ENCODE measurements around the gene GADD45G. TPM values are rescaled to one million over a fixed set of nuclear protein-coding genes. Genes with fewer than 3 reads are reported as not detected.

Gene GADD45G
- total and polyA plus RNA-seq, 2 experiments from 2014 or later, result 32.7 to 44.6 TPM

GRCh38 chr9:89594811-89595550 is 9.8 kb upstream of the GADD45G start:
- H3K9me3 ChIP-seq (ENCODE audit: low read depth), result no peaks in the 10 kb centered on the region
- no peak overlapping the region for H3K27ac ChIP-seq
- no peak for TF ChIP-seq CTCF (IDR thresholded peaks at IDR 0.05; ENCODE audit: low read depth, low read length)
- H3K4me1 ChIP-seq (ENCODE audit: low read depth), result no peaks in the 10 kb centered on the region
- H3K36me3 ChIP-seq, result no peaks in the 10 kb centered on the region
- H3K4me3 ChIP-seq, result no peak overlapping the region
- DNase-seq (ENCODE audit: low read depth in 1 of 2, low spot score in 1 of 2), result no peak
- no peaks in the 10 kb centered on the region for H3K27me3 ChIP-seq

DNA sequence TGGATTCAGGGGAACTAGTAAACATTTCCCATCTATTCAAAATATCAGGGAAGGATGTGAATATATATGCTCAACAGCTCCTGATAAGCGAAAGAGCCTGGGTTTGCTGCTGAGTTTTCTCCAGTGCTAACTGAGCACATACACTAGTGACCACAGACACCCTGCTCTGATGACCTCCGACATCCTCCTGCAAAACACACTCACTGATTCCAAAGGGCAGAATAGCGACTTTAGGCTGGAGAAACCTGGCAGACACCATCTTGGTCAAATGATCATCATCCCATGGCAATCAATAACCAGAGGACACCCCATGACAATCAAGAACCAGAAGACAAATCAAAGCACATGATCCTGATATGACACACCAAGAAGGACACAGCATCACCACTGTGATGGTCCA is 9.2 kb upstream of the GADD45G start:
- H3K4me3 ChIP-seq, result no peak overlapping the region
- TF ChIP-seq CTCF (IDR thresholded peaks at IDR 0.05; ENCODE audit: low read depth, low read length), result no peak
- peaks cover 2% of the 10 kb centered on the region for H3K27me3 ChIP-seq
- no peak for DNase-seq (ENCODE audit: low read depth in 1 of 2, low spot score in 1 of 2)
- H3K4me1 ChIP-seq (ENCODE audit: low read depth), result no peaks in the 10 kb centered on the region
- no peak overlapping the region for H3K27ac ChIP-seq
- H3K9me3 ChIP-seq (ENCODE audit: low read depth), result no peaks in the 10 kb centered on the region
- no peaks in the 10 kb centered on the region for H3K36me3 ChIP-seq

- Histone ChIP-seq H3K9me3 (ENCODE audit: low read depth) (no peaks in the 10 kb centered on the region), H3K27me3 (peaks cover 10% of the 10 kb centered on the region), H3K27ac (no peak overlapping the region), H3K36me3 (no peaks in the 10 kb centered on the region), H3K4me3 (no peak overlapping the region), H3K4me1 (ENCODE audit: low read depth) (no peaks in the 10 kb centered on the region)
- TF ChIP-seq CTCF (IDR thresholded peaks at IDR 0.05; ENCODE audit: low read depth, low read length), result no peak
- no peak for DNase-seq (ENCODE audit: low read depth in 1 of 2, low spot score in 1 of 2)
These were observed 7.8 kb upstream of the GADD45G start for GRCh38 chr9:89596937-89597555.

DNA sequence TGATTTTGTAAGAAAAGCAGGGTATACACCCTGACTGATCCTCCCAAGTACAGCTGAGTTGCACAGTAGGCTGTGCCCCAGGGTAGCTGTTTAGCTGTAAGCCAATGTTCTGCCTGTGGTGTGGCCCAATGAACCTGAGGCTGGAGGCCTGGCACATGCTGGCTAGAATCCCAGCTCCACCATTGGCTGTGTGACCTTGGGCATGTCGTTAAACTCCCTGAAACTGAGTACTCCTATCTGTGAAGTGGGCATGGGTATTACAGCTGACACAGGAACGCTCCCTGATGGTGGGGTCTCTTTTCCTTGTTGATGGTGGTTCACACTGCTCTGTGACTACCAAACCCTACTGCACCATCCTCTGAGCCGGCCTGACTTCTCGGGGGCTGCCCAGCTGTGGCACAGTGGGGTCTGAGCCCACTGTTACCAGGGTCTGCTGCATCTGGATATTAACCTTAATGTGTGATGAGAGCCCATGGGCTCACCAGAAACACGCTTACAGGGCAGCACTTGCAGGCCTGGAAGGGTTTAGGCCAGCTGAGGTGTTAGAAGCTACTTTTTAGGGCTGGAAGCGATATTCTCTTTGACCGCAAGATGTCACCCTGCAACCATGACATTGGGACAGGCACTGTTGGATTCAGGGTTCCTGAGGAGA is 7.0 kb upstream of the GADD45G start:
- Histone ChIP-seq H3K4me1 (ENCODE audit: low read depth) (no peaks in the 10 kb centered on the region), H3K27ac (no peak overlapping the region), H3K9me3 (ENCODE audit: low read depth) (no peaks in the 10 kb centered on the region), H3K36me3 (no peaks in the 10 kb centered on the region), H3K27me3 (peaks cover 10% of the 10 kb centered on the region), H3K4me3 (no peak overlapping the region)
- TF ChIP-seq CTCF (IDR thresholded peaks at IDR 0.05; ENCODE audit: low read depth, low read length), result peak; percentile 78
- DNase-seq (ENCODE audit: low read depth in 1 of 2, low spot score in 1 of 2), result peak; percentile 73 to 74

- Histone ChIP-seq H3K4me1 (ENCODE audit: low read depth) (no peaks in the 10 kb centered on the region), H3K9me3 (ENCODE audit: low read depth) (no peaks in the 10 kb centered on the region), H3K36me3 (no peaks in the 10 kb centered on the region), H3K27me3 (peaks cover 10% of the 10 kb centered on the region), H3K4me3 (no peak overlapping the region), H3K27ac (no peak overlapping the region)
- no peak for DNase-seq (ENCODE audit: low read depth in 1 of 2, low spot score in 1 of 2)
- no peak for TF ChIP-seq CTCF (IDR thresholded peaks at IDR 0.05; ENCODE audit: low read depth, low read length)
These were observed 6.5 kb upstream of the GADD45G start for GRCh38 chr9:89598363-89598713.

Data from cardiac muscle cell (in vitro differentiated cells and primary cell).